Glutamatergic neuron (in vitro differentiated cells): ENCODE results near the gene FNIP1. TPM values are rescaled to one million over a fixed set of nuclear protein-coding genes. Genes with fewer than 3 reads are reported as not detected.

Experiments
- DNase-seq: peaks from one replicate; pipeline ENCODE4 v3.0.0; 2022
- H3K27ac Mint-ChIP-seq: one replicate; pipeline ENCODE4 v1.8.0; 2020; ENCODE audit warnings: mild to moderate bottlenecking, mixed read lengths, inconsistent platforms; ENCODE audit not compliant: unreplicated experiment
- H3K27me3 Mint-ChIP-seq: one replicate; pipeline ENCODE4 v1.8.0; 2020; ENCODE audit warnings: mild to moderate bottlenecking, moderate library complexity, mixed read lengths, inconsistent platforms; ENCODE audit not compliant: unreplicated experiment
- H3K36me3 Mint-ChIP-seq: one replicate; pipeline ENCODE4 v1.8.0; 2020; ENCODE audit warnings: mild to moderate bottlenecking, mixed read lengths, inconsistent platforms; ENCODE audit not compliant: unreplicated experiment
- H3K4me1 Mint-ChIP-seq: one replicate; pipeline ENCODE4 v1.8.0; 2020; ENCODE audit warnings: mild to moderate bottlenecking, low read depth, mixed read lengths, inconsistent platforms; ENCODE audit not compliant: unreplicated experiment
- H3K4me3 Mint-ChIP-seq: one replicate; pipeline ENCODE4 v1.8.0; 2020; ENCODE audit warnings: mild to moderate bottlenecking, mixed read lengths, inconsistent platforms; ENCODE audit not compliant: unreplicated experiment
- H3K9me3 Mint-ChIP-seq: one replicate; pipeline ENCODE4 v1.8.0; 2020; ENCODE audit warnings: mild to moderate bottlenecking, moderate library complexity, mixed read lengths, inconsistent platforms; ENCODE audit not compliant: unreplicated experiment
- total RNA-seq: library from RNA; stranded (reverse); fragmentation: NEBNext Ultra II Directional; extraction: Animal tissue kit (Norgen Biotek cat#: 25700); gene quantifications from one replicate; pipeline ENCODE4 v1.2.1, GENCODE V29; 2021; ENCODE audit not compliant: unreplicated experiment
- TF ChIP-seq, protein P1 (sequence below): fragments of 200-600 bp; sonication (generic); IDR thresholded peaks from one replicate; pipeline ENCODE4 v1.5.0; 2021; ENCODE audit not compliant: partially characterized antibody, unreplicated experiment

FNIP1 gene
- total RNA-seq, 1 donor from 2014 or later, result 23.2 TPM

DNA sequence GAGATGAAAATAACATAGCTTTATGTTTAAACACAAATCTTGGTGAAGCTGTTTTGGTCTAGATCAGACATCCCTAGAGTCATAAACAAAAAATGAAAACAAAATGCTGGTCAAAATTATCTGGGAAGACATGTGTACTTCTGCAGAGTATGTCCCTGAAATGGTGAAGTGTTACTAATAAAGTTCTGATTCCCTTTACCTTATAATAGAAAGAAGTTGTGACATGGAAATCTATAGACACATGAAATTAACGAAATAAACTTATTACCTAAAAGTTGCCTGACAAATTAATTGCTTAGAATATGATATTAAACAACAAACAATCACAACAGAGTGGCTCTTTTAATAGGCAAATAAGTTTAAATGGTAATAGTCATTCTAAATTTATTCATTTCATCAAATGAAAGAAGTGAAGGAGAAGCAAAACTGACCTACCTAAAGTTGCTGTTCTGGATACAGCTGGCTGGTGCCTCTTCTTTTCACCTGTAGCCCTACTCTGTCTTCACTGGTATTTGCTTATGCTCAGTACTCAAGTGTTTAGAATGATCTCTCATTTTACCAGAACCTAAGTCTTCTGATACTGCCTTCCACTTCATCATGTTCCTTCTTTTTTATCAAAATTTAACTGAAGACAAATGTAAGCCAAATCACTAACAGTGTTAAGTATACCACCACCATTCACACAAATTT is 38.8 kb downstream of the FNIP1 start:
- H3K36me3 Mint-ChIP-seq, result peaks cover 4% of the 10 kb centered on the region
- H3K9me3 Mint-ChIP-seq, result peaks cover 2% of the 10 kb centered on the region
- peaks cover 2% of the 10 kb centered on the region for H3K27me3 Mint-ChIP-seq
- DNase-seq, result no peak
- H3K27ac Mint-ChIP-seq, result no peak overlapping the region
- H3K4me3 Mint-ChIP-seq, result no peak overlapping the region
- no peaks in the 10 kb centered on the region for H3K4me1 Mint-ChIP-seq
- TF ChIP-seq, protein P1, sequence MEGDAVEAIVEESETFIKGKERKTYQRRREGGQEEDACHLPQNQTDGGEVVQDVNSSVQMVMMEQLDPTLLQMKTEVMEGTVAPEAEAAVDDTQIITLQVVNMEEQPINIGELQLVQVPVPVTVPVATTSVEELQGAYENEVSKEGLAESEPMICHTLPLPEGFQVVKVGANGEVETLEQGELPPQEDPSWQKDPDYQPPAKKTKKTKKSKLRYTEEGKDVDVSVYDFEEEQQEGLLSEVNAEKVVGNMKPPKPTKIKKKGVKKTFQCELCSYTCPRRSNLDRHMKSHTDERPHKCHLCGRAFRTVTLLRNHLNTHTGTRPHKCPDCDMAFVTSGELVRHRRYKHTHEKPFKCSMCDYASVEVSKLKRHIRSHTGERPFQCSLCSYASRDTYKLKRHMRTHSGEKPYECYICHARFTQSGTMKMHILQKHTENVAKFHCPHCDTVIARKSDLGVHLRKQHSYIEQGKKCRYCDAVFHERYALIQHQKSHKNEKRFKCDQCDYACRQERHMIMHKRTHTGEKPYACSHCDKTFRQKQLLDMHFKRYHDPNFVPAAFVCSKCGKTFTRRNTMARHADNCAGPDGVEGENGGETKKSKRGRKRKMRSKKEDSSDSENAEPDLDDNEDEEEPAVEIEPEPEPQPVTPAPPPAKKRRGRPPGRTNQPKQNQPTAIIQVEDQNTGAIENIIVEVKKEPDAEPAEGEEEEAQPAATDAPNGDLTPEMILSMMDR, result no peak

DNA sequence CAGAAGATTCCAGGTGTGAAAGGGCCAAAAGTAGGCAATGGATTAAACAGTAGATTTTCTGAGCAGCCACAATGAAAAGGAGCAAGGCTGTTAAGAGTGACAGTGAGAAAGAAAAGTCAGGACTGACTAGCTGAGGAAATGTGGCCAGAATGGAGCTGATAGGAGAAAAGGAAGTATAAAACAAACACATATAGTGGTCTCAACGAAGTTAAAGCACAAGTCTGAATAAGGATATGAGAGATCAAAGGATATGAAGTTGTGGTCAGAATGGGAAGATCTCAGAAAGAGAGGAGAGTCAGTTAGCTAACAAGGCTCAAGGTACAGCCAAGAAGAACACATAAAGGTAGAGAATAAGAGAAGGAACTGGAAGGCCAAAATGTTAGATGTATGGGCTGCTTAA is 39.9 kb downstream of the FNIP1 start:
- Mint-ChIP-seq H3K9me3 (no peaks in the 10 kb centered on the region), H3K27ac (no peak overlapping the region), H3K27me3 (peaks cover 2% of the 10 kb centered on the region), H3K36me3 (no peaks in the 10 kb centered on the region), H3K4me3 (no peak overlapping the region), H3K4me1 (no peaks in the 10 kb centered on the region)
- DNase-seq, result no peak
- TF ChIP-seq, protein P1, result no peak

DNA sequence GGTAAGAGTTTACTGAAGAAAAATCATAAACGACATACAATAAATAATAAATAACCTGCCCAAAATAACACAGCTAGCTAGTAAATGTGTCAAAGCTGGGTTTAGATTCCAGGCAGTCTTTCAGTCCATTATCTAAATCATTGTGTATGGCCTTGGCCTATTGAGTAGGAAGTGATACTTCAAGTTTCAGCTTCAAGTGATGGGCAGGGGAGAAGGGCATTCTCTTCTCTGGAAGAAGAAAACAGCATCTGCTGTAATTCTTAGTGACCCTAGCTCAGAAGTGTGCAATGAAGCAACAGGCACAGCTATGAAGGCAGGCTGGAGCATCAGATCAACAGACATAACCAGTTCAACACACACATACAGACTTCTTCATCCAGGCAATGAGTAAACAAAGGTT is 42.5 kb downstream of the FNIP1 start:
- no peak overlapping the region for H3K27ac Mint-ChIP-seq
- no peaks in the 10 kb centered on the region for H3K27me3 Mint-ChIP-seq

GRCh38 chr5:131751506-131751905 is 45.3 kb downstream of the FNIP1 start:
- H3K27ac Mint-ChIP-seq, result no peak overlapping the region
- H3K9me3 Mint-ChIP-seq, result peaks cover 2% of the 10 kb centered on the region
- TF ChIP-seq, protein P1, result no peak

More for the DNA sequence above, 42.5 kb downstream of the FNIP1 start:
- Mint-ChIP-seq H3K36me3 (no peaks in the 10 kb centered on the region), H3K4me3 (no peak overlapping the region), H3K9me3 (no peaks in the 10 kb centered on the region), H3K4me1 (no peaks in the 10 kb centered on the region)
- no peak for DNase-seq
- TF ChIP-seq, protein P1, result no peak

GRCh38 chr5:131749723-131750470 is 46.9 kb downstream of the FNIP1 start:
- no peaks in the 10 kb centered on the region for H3K4me1 Mint-ChIP-seq
- no peak overlapping the region for H3K27ac Mint-ChIP-seq
- H3K4me3 Mint-ChIP-seq, result no peak overlapping the region
- DNase-seq, result no peak
- H3K36me3 Mint-ChIP-seq, result no peaks in the 10 kb centered on the region
- no peaks in the 10 kb centered on the region for H3K27me3 Mint-ChIP-seq
- TF ChIP-seq, protein P1, result no peak
- H3K9me3 Mint-ChIP-seq, result peaks cover 2% of the 10 kb centered on the region

More at GRCh38 chr5:131751506-131751905, 45.3 kb downstream of the FNIP1 start:
- H3K36me3 Mint-ChIP-seq, result no peaks in the 10 kb centered on the region
- H3K4me3 Mint-ChIP-seq, result no peak overlapping the region
- H3K4me1 Mint-ChIP-seq, result no peaks in the 10 kb centered on the region
- no peak for DNase-seq
- no peaks in the 10 kb centered on the region for H3K27me3 Mint-ChIP-seq
